BJ (cell line): Measurements from ENCODE around the gene SLC22A14. TPM values are rescaled to one million over a fixed set of nuclear protein-coding genes. Genes with fewer than 3 reads are reported as not detected.

Experiments
- CTCF ChIA-PET: fragments of 350-600 bp; formaldehyde crosslinking; extraction: SDS; loops from one replicate; lab custom pipeline; 2021; ENCODE audit warnings: antibody characterized with exemption, inconsistent platforms; lab: Yijun Ruan, JAX
- POLR2A ChIA-PET: fragments of 300-600 bp; sonication (Branson Sonifier 250); formaldehyde crosslinking; extraction: SDS; loops from one replicate; lab custom pipeline; 2021; ENCODE audit warnings: antibody characterized with exemption; lab: Charles Lee
- DNase-seq: peaks from one replicate; pipeline ENCODE4 v3.0.0-alpha.2; 2011; ENCODE audit warnings: low read depth
- H3K27me3 ChIP-seq: 2 replicates; pipeline ENCODE4 v1.6.0; 2011; ENCODE audit warnings: low read length; ENCODE audit not compliant: control insufficient read depth, insufficient read depth
- H3K36me3 ChIP-seq: 2 replicates; pipeline ENCODE4 v1.5.1; 2011; ENCODE audit warnings: low read length; ENCODE audit not compliant: control insufficient read depth, insufficient read depth
- H3K4me3 ChIP-seq: 2 replicates; pipeline ENCODE4 v1.5.1; 2011; ENCODE audit warnings: low read depth, mild to moderate bottlenecking, control low read depth, low read length
- CTCF ChIP-seq: IDR thresholded peaks from 2 replicates; pipeline ENCODE4 v1.5.1; 2011; ENCODE audit warnings: low read depth, mild to moderate bottlenecking, control low read depth, inconsistent platforms, low read length, moderate library complexity; ENCODE audit not compliant: insufficient read depth
- polyA plus RNA-seq: library from polyadenylated mRNA; depleted of rRNA; stranded (reverse); fragments of >200 nt; gene quantifications from 2 replicates; pipeline ENCODE4 v1.2.3, GENCODE V29; 2011

Gene SLC22A14
- polyA plus RNA-seq, 1 experiment: 0.15 TPM

GRCh38 chr3:38345879-38346586 lies 63.9 kb downstream of the SLC22A14 start:
- ChIA-PET POLR2A (no interaction called here), CTCF (interaction anchor here (0.7 to 6.9 kb wide), 37 partner anchors 8 to 483 kb away, joined by 3 to 112 read pairs (median 6); partner anchors contain the start of genes ACAA1 and EXOG)
- H3K27me3 ChIP-seq: no peaks in the 10 kb centered on the region
- H3K36me3 ChIP-seq: no peaks in the 10 kb centered on the region; the same call in 1 of the 2 replicates
- TF ChIP-seq CTCF: no peak
- no peak for DNase-seq
- no peak overlapping the region for H3K4me3 ChIP-seq

GRCh38 chr3:38346587-38347410 lies 64.7 kb downstream of the SLC22A14 start, which contains the start of gene XYLB:
TSS of gene XYLB (plus strand) at chr3:38346785. CDS start at chr3:38346869, 84 bp downstream.
- no peaks in the 10 kb centered on the region for H3K27me3 ChIP-seq
- ChIA-PET POLR2A (no interaction called here), CTCF (interaction anchor here (0.5 to 6.9 kb wide), 44 partner anchors 9 to 831 kb away, joined by 3 to 112 read pairs (median 4); partner anchors contain the start of gene EXOG)
- no peaks in the 10 kb centered on the region; the same call in 1 of the 2 replicates for H3K36me3 ChIP-seq
- TF ChIP-seq CTCF: peak; percentile 77
- peak within 1 kb of the TSS; percentile 74 for H3K4me3 ChIP-seq
- DNase-seq: no peak

- peak overlapping the region; percentile 74 for H3K4me3 ChIP-seq
- TF ChIP-seq CTCF: no peak
- ChIA-PET POLR2A (no interaction called here), CTCF (interaction anchor here (0.7 to 6.9 kb wide), 15 partner anchors 18 to 373 kb away, joined by 3 to 112 read pairs (median 6); no protein-coding TSS in a partner anchor)
- H3K36me3 ChIP-seq: no peaks in the 10 kb centered on the region; the same call in 1 of the 2 replicates
- H3K27me3 ChIP-seq: no peaks in the 10 kb centered on the region
- no peak for DNase-seq
Observed at GRCh38 chr3:38347421-38348200, 65.5 kb downstream of the SLC22A14 start.

GRCh38 chr3:38348903-38349302 lies 66.8 kb downstream of the SLC22A14 start:
- TF ChIP-seq CTCF: no peak
- DNase-seq: no peak
- POLR2A ChIA-PET: no interaction called here
- Histone ChIP-seq H3K27me3 (no peaks in the 10 kb centered on the region), H3K4me3 (no peak overlapping the region), H3K36me3 (no peaks in the 10 kb centered on the region; the same call in 1 of the 2 replicates)
- CTCF ChIA-PET: interaction anchor here (1.3 to 6.9 kb wide), 2 partner anchors 51 to 132 kb away, joined by 3 to 112 read pairs; no protein-coding TSS in a partner anchor
